Measurements from ENCODE around the gene RABEPK. TPM values are rescaled to one million over a fixed set of nuclear protein-coding genes. Genes with fewer than 3 reads are reported as not detected.

Gene RABEPK
- total RNA-seq, 1 experiment from 2014 or later: 28.1 TPM

- intact Hi-C loops (cut with micrococcal nuclease; ENCODE audit: unreplicated experiment): no loop called here
- peak overlapping the region; percentile 45 for H3K27ac Mint-ChIP-seq (ENCODE audit: unreplicated experiment)
- 0 out of 2 replicates have a peak overlapping the region, but pooled peaks have one; percentile 95 for H3K4me3 ChIP-seq (ENCODE audit: low read depth, low read length)
- H3K27me3 ChIP-seq (replicated peaks; ENCODE audit: control insufficient read depth, insufficient read depth, low read length): no peaks in the 10 kb centered on the region
- CTCF ChIA-PET: no interaction called here
- DNase-seq: no peak
- TF ChIP-seq CTCF (IDR thresholded peaks at IDR 0.05; ENCODE audit: insufficient read depth in 1 of 2, low read depth in 1 of 2, low read length in 1 of 2, severe bottlenecking in 1 of 2, unreplicated experiment in 1 of 2): no peak
- H3K4me1 ChIP-seq: peaks cover 30% of the 10 kb centered on the region
- peaks cover 25% of the 10 kb centered on the region for H3K4me1 Mint-ChIP-seq (ENCODE audit: low read depth, unreplicated experiment)
- H3K36me3 ChIP-seq (ENCODE audit: control insufficient read depth, insufficient read depth, low read length): no peaks in the 10 kb centered on the region; the same call in 1 of the 2 replicates
- H3K36me3 Mint-ChIP-seq (ENCODE audit: insufficient read depth, unreplicated experiment): peaks cover 81% of the 10 kb centered on the region
- POLR2A ChIA-PET: interaction anchor here (1.2 kb wide), 1 partner anchor 23 kb away, joined by 3 read pairs; the partner anchor contains the start of gene GAPVD1
- H3K4me3 Mint-ChIP-seq (ENCODE audit: unreplicated experiment): peak overlapping the region; percentile 65
- no TSS peak for BruUV-seq (replicated peaks)
- H3K9me3 Mint-ChIP-seq (ENCODE audit: unreplicated experiment): no peaks in the 10 kb centered on the region
- H3K27me3 Mint-ChIP-seq (ENCODE audit: insufficient read depth, unreplicated experiment): no peaks in the 10 kb centered on the region
- H3K9me3 ChIP-seq: no peaks in the 10 kb centered on the region
Observed at GRCh38 chr9:125238915-125239446, 38.6 kb downstream of the RABEPK start.

- no peak for TF ChIP-seq CTCF (IDR thresholded peaks at IDR 0.05; ENCODE audit: insufficient read depth in 1 of 2, low read depth in 1 of 2, low read length in 1 of 2, severe bottlenecking in 1 of 2, unreplicated experiment in 1 of 2)
- Histone ChIP-seq H3K9me3 (no peaks in the 10 kb centered on the region), H3K4me3 (ENCODE audit: low read depth, low read length) (peak overlapping the region; percentile 95), H3K4me1 (peaks cover 30% of the 10 kb centered on the region), H3K36me3 (ENCODE audit: control insufficient read depth, insufficient read depth, low read length) (no peaks in the 10 kb centered on the region; the same call in 1 of the 2 replicates), H3K27me3 (replicated peaks; ENCODE audit: control insufficient read depth, insufficient read depth, low read length) (no peaks in the 10 kb centered on the region)
- no peak for DNase-seq
- Mint-ChIP-seq H3K4me1 (ENCODE audit: low read depth, unreplicated experiment) (peaks cover 25% of the 10 kb centered on the region), H3K36me3 (ENCODE audit: insufficient read depth, unreplicated experiment) (peaks cover 76% of the 10 kb centered on the region), H3K4me3 (ENCODE audit: unreplicated experiment) (peak overlapping the region; percentile 93), H3K27me3 (ENCODE audit: insufficient read depth, unreplicated experiment) (no peaks in the 10 kb centered on the region), H3K9me3 (ENCODE audit: unreplicated experiment) (no peaks in the 10 kb centered on the region), H3K27ac (ENCODE audit: unreplicated experiment) (peak overlapping the region; percentile 90)
- intact Hi-C loops (cut with micrococcal nuclease; ENCODE audit: unreplicated experiment): loop anchor here (2.0 to 10.0 kb wide), 2 partner anchors 39 to 375 kb away; partner anchors contain the start of genes ARPC5L, RABEPK and RPL35
- POLR2A ChIA-PET: interaction anchor here (0.6 to 1.7 kb wide), 4 partner anchors 8 to 54 kb away, joined by 3 to 14 read pairs (median 10); no protein-coding TSS in a partner anchor
- BruUV-seq (replicated peaks): no TSS peak
- CTCF ChIA-PET: interaction anchor here (2.2 kb wide), 1 partner anchor 39 kb away, joined by 7 read pairs; the partner anchor contains the start of gene RABEPK
Observed at GRCh38 chr9:125239631-125240597, 39.6 kb downstream of the RABEPK start.

GRCh38 chr9:125240649-125240999 is 40.3 kb downstream of the RABEPK start:
- H3K27me3 ChIP-seq (replicated peaks; ENCODE audit: control insufficient read depth, insufficient read depth, low read length): no peaks in the 10 kb centered on the region
- H3K9me3 Mint-ChIP-seq (ENCODE audit: unreplicated experiment): no peaks in the 10 kb centered on the region
- peak overlapping the region; percentile 95 for H3K4me3 ChIP-seq (ENCODE audit: low read depth, low read length)
- H3K4me3 Mint-ChIP-seq (ENCODE audit: unreplicated experiment): peak overlapping the region; percentile 93
- DNase-seq: peak; percentile 41 to 64
- intact Hi-C loops (cut with micrococcal nuclease; ENCODE audit: unreplicated experiment): loop anchor here (2.0 to 10.0 kb wide), 2 partner anchors 40 to 376 kb away; partner anchors contain the start of genes ARPC5L, RABEPK and RPL35
- peaks cover 25% of the 10 kb centered on the region for H3K4me1 Mint-ChIP-seq (ENCODE audit: low read depth, unreplicated experiment)
- BruUV-seq (replicated peaks): no TSS peak
- H3K36me3 ChIP-seq (ENCODE audit: control insufficient read depth, insufficient read depth, low read length): no peaks in the 10 kb centered on the region; the same call in 1 of the 2 replicates
- peaks cover 69% of the 10 kb centered on the region for H3K36me3 Mint-ChIP-seq (ENCODE audit: insufficient read depth, unreplicated experiment)
- no peaks in the 10 kb centered on the region for H3K9me3 ChIP-seq
- H3K27ac Mint-ChIP-seq (ENCODE audit: unreplicated experiment): peak overlapping the region; percentile 90
- ChIA-PET POLR2A (interaction anchor here (1.0 to 1.7 kb wide), 11 partner anchors 8 to 106 kb away, joined by 3 to 22 read pairs (median 9); partner anchors contain the start of genes GAPVD1 and RABEPK), CTCF (interaction anchor here (0.6 to 2.2 kb wide), 3 partner anchors 21 to 96 kb away, joined by 3 to 7 read pairs (median 4); partner anchors contain the start of genes GAPVD1 and RABEPK)
- no peak for TF ChIP-seq CTCF (IDR thresholded peaks at IDR 0.05; ENCODE audit: insufficient read depth in 1 of 2, low read depth in 1 of 2, low read length in 1 of 2, severe bottlenecking in 1 of 2, unreplicated experiment in 1 of 2)
- peaks cover 25% of the 10 kb centered on the region for H3K4me1 ChIP-seq
- H3K27me3 Mint-ChIP-seq (ENCODE audit: insufficient read depth, unreplicated experiment): no peaks in the 10 kb centered on the region
